Fibroblast of skin of scalp (primary cell): ENCODE results near the gene TRAF2. TPM values are rescaled to one million over a fixed set of nuclear protein-coding genes. Genes with fewer than 3 reads are reported as not detected.
"Not testable (repeated sequence)": the region's sequence is repeated elsewhere in the genome, so short reads cannot be mapped to it uniquely, and the experiment has no call there.

Experiments
- DNase-seq: peaks from one replicate; pipeline ENCODE4 v3.0.0-alpha.2; 2013
- polyA plus RNA-seq, 2 experiments: library from polyadenylated mRNA; unstranded; fragments of 120-200 nt; gene quantifications; one replicate each; pipeline ENCODE4 v1.2.1, GENCODE V29; 2013; ENCODE audit not compliant: insufficient read length in 2 of 2

TRAF2 gene
- polyA plus RNA-seq (2013, experiment 1 of 2; ENCODE audit: insufficient read length) = 10.5 TPM
- 9.6 TPM for polyA plus RNA-seq (2013, experiment 2 of 2; ENCODE audit: insufficient read length)

- DNase-seq = peak; percentile 99
Observed at GRCh38 chr9:136885950-136886578, at the start of gene TRAF2. TRAF2 (plus strand) TSS chr9:136886516; CDS start chr9:136898741, 12,225 bp downstream.

GRCh38 chr9:136837146-136837855 is 49.0 kb upstream of the TRAF2 start:
- DNase-seq = no peak

- DNase-seq = not testable (repeated sequence)
Observed at GRCh38 chr9:136837856-136838277, 48.4 kb upstream of the TRAF2 start.

GRCh38 chr9:136838314-136839228 is 47.7 kb upstream of the TRAF2 start:
- no peak for DNase-seq

GRCh38 chr9:136839229-136840139 is 46.8 kb upstream of the TRAF2 start:
- DNase-seq = no peak

GRCh38 chr9:136840140-136840876 is 46.0 kb upstream of the TRAF2 start:
- no peak for DNase-seq

GRCh38 chr9:136840877-136841645 is 45.3 kb upstream of the TRAF2 start:
- DNase-seq = peak; percentile 71

GRCh38 chr9:136841646-136842379 is 44.5 kb upstream of the TRAF2 start:
- not testable (repeated sequence) for DNase-seq

GRCh38 chr9:136842380-136842948 is 43.9 kb upstream of the TRAF2 start, which contains the start of gene AJM1:
AJM1 (plus strand) TSS chr9:136842478; CDS start chr9:136844415, 1,937 bp downstream.
- peak; percentile 75 for DNase-seq

- DNase-seq = not testable (repeated sequence)
Observed at GRCh38 chr9:136843159-136843800, 43.0 kb upstream of the TRAF2 start.

GRCh38 chr9:136843801-136844740 is 42.2 kb upstream of the TRAF2 start:
- DNase-seq = not testable (repeated sequence)

- DNase-seq = no peak
Observed at GRCh38 chr9:136844761-136845464, 41.4 kb upstream of the TRAF2 start.

- DNase-seq = no peak
Observed at GRCh38 chr9:136845465-136846260, 40.7 kb upstream of the TRAF2 start.

GRCh38 chr9:136846376-136847087 is 39.8 kb upstream of the TRAF2 start:
- DNase-seq = no peak
